Activated CD8-positive, alpha-beta memory T cell treated with anti-CD3 and anti-CD28 coated beads, Interleukin-2, amount 50 U/mL, for 1 hour (primary cell): Measurements from ENCODE around the gene CCDC17.

Experiments used
- DNase-seq: peaks from one replicate; pipeline ENCODE4 v3.0.0-alpha.2; 2020; ENCODE audit errors: extremely low read depth

CCDC17 gene

GRCh38 chr1:45623972-45624371 is at the start of gene CCDC17:
Gene CCDC17 (minus strand): TSS chr1:45624054. CDS start chr1:45623909, 145 bp downstream.
- DNase-seq = no peak

- no peak for DNase-seq
Observed at GRCh38 chr1:45669859-45670655, 46.2 kb upstream of the CCDC17 start.

- DNase-seq = no peak
Observed at GRCh38 chr1:45669379-45669778, 45.5 kb upstream of the CCDC17 start.

GRCh38 chr1:45668526-45668925 is 44.7 kb upstream of the CCDC17 start:
- no peak for DNase-seq

GRCh38 chr1:45667321-45668111 is 43.7 kb upstream of the CCDC17 start:
- DNase-seq = no peak

GRCh38 chr1:45666836-45667235 is 43.0 kb upstream of the CCDC17 start:
- DNase-seq = no peak

GRCh38 chr1:45660336-45660735 is 36.5 kb upstream of the CCDC17 start:
- DNase-seq = no peak

- DNase-seq = no peak
Observed at GRCh38 chr1:45659222-45659621, 35.4 kb upstream of the CCDC17 start.

GRCh38 chr1:45658171-45658570 is 34.3 kb upstream of the CCDC17 start:
- no peak for DNase-seq

- no peak for DNase-seq
Observed at GRCh38 chr1:45656573-45657226, 32.8 kb upstream of the CCDC17 start.

- no peak for DNase-seq
Observed at GRCh38 chr1:45654540-45655280, 30.9 kb upstream of the CCDC17 start.

GRCh38 chr1:45647248-45648021 is 23.6 kb upstream of the CCDC17 start:
- DNase-seq = no peak

GRCh38 chr1:45644661-45645060 is 20.8 kb upstream of the CCDC17 start:
- no peak for DNase-seq

GRCh38 chr1:45643978-45644377 is 20.1 kb upstream of the CCDC17 start:
- no peak for DNase-seq

- no peak for DNase-seq
Observed at GRCh38 chr1:45643321-45643720, 19.5 kb upstream of the CCDC17 start.

- DNase-seq = no peak
Observed at GRCh38 chr1:45640293-45640692, 16.4 kb upstream of the CCDC17 start.

- no peak for DNase-seq
Observed at GRCh38 chr1:45635211-45635610, 11.4 kb upstream of the CCDC17 start.

GRCh38 chr1:45630429-45630828 is 6.6 kb upstream of the CCDC17 start:
- DNase-seq = no peak

- no peak for DNase-seq
Observed at GRCh38 chr1:45629035-45629434, 5.2 kb upstream of the CCDC17 start.

- no peak for DNase-seq
Observed at GRCh38 chr1:45622524-45623394, 1.1 kb downstream of the CCDC17 start.
